A549 (cell line): ENCODE measurements around the gene LAMA1.

Experiments
- JUNB ChIP-seq: fragments of >200 bp; sonication (Bioruptor Twin); formaldehyde crosslinking; IDR thresholded peaks from 2 replicates; pipeline ENCODE4 v1.6.1; 2016
- NPAS2 ChIP-seq: fragments of 250-450 bp; sonication (Bioruptor Pico); IDR thresholded peaks from 2 replicates; pipeline ENCODE4 v1.8.0; 2022; ENCODE audit warnings: mild to moderate bottlenecking, moderate library complexity, borderline replicate concordance
- RAD21 ChIP-seq, 2 experiments: fragments of >200 bp in 1 of 2; sonication (Bioruptor Twin) in 1 of 2; formaldehyde crosslinking in 1 of 2; IDR thresholded peaks in 1 of 2; conservative IDR thresholded peaks in 1 of 2; 2 replicates in 1 of 2; 3 replicates in 1 of 2; pipeline ENCODE4 v1.6.1; 2012 to 2018; ENCODE audit warnings: inconsistent platforms in 1 of 2
- ZNF302 ChIP-seq: fragments of 250-450 bp; sonication (Bioruptor Pico); IDR thresholded peaks from 2 replicates; pipeline ENCODE4 v1.9.0; 2021; ENCODE audit warnings: inconsistent platforms, mild to moderate bottlenecking, moderate library complexity
- TF ChIP-seq, protein P1 (sequence below): fragments of >200 bp; sonication (Bioruptor Twin); formaldehyde crosslinking; IDR thresholded peaks from 3 replicates; pipeline ENCODE4 v1.5.1; 2016

DNA sequence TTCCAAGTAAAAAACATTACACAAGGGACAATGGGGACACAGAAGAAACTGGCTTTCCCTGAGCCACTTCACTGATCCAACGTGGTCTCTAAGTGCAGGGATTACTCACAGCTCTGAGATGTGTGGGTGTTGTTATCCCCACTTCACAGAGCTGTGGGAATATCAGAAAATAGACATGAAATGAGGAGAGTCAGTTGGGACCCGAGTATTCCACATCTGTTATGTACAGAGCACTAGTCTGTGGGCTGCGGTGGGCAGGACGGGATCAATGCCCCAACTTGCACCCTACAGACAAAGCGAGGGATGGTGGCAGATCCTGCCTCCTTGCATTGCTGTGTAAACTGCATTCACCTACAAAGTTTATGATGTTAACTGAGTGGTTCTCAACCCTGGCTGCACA is 11.7 kb downstream of the LAMA1 start:
- TF ChIP-seq NPAS2 = no peak
- TF ChIP-seq JUNB = no peak
- TF ChIP-seq RAD21 (conservative IDR thresholded peaks at IDR 0.05 in 1 of 2, IDR thresholded peaks at IDR 0.05 in 1 of 2) = no peak
- TF ChIP-seq, protein P1, sequence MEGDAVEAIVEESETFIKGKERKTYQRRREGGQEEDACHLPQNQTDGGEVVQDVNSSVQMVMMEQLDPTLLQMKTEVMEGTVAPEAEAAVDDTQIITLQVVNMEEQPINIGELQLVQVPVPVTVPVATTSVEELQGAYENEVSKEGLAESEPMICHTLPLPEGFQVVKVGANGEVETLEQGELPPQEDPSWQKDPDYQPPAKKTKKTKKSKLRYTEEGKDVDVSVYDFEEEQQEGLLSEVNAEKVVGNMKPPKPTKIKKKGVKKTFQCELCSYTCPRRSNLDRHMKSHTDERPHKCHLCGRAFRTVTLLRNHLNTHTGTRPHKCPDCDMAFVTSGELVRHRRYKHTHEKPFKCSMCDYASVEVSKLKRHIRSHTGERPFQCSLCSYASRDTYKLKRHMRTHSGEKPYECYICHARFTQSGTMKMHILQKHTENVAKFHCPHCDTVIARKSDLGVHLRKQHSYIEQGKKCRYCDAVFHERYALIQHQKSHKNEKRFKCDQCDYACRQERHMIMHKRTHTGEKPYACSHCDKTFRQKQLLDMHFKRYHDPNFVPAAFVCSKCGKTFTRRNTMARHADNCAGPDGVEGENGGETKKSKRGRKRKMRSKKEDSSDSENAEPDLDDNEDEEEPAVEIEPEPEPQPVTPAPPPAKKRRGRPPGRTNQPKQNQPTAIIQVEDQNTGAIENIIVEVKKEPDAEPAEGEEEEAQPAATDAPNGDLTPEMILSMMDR = no peak
- TF ChIP-seq ZNF302 = no peak
